GM19351 (cell line): ENCODE data around the gene MRPL36.

Experiments
- ATAC-seq: cut with Tn5 transposase; IDR thresholded peaks from one replicate; pipeline ENCODE4 v1.9.1; 2021; ENCODE audit warnings: mild to moderate bottlenecking, moderate library complexity; ENCODE audit not compliant: unreplicated experiment

MRPL36 gene

GRCh38 chr5:1782385-1783215, 17.0 kb downstream of the MRPL36 start:
- peak; percentile 7 for ATAC-seq

- no peak for ATAC-seq
Observed at GRCh38 chr5:1781726-1782384, 17.8 kb downstream of the MRPL36 start.

GRCh38 chr5:1781107-1781506, 18.5 kb downstream of the MRPL36 start:
- ATAC-seq: no peak

- ATAC-seq: no peak
Observed at GRCh38 chr5:1780614-1780930, 19.1 kb downstream of the MRPL36 start.

DNA sequence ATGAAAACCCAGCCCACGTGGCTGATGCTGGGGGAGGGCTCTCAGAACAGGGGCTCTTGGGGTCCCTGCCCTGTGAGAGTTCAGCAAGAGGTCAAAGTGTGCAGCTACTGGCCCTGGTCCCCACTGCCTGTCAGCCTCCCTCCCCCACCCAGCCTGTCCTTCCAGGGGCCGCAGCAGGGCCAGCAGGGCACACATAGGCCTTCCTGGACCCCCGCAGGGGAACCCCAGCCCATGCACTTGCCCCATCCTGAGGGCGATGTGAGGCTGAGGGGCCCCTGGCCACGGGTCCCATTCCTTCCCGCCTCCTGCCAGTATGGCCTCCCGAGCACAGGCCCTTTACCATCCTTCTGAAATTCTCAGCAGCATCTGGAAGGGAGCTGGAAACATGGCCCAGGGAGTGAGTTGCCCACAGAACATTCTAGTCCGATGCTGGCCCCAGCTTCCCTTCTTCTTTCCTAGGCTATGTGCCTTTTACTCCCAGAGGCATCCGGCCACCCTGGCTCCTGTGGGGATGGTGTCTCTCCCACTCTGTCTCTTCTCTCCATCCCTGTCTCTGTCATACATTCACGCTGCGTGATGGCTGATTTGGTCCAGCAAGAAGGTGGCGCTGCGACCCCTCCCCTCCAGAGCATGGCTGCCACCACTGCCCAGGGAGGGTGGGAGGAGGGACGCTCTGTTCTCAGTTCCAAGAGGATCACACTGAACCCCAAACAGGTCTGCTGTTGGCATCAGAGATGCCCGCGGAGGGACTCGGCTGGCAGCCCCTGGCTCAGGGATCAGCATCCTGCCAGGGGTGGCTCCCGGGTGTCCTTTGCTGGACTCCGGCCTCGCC, 19.6 kb downstream of the MRPL36 start:
- no peak for ATAC-seq

- no peak for ATAC-seq
Observed at GRCh38 chr5:1779021-1779680, 20.5 kb downstream of the MRPL36 start.

DNA sequence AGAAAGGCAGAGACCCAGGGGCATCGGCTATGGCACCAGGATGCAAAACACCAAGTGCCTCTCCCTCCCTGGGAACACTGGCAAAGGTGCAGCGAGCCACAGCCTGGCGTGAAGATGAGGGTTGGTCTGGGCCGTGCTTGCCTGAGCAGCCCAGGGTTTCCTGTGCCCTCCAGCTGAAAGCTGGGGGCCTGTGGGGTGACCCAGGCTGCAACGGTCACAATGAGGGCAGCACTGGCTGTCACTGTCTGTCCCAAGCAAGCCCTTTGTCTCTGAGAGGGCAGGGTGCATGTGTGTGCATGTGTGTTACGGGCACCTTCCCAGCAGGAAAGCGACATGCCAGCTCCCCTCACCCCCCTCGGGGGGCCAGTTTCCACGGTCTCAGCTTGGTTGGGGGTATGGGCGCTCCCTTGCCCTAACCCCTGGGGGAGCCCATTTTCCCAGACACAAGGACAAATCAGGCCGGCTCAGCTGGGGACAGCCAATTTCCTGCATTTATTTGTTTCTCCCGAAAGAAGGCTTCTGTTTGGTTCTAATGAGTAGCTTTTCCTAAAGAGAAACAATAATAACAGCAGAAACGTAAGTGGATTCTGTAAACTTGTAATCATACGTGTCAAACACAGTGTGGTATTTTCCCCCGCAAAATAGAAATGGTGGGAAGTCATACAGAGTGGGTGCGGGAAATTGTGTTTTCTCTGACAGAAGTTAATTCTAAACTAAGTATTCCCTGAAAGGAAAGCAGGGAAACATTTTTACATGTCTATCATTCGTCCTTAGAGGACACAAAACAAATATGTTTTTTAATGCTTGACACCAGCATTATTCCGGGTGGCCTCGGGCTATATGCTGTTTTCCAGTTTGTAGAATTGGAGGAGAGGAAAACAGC, 21.3 kb downstream of the MRPL36 start:
- ATAC-seq: no peak

GRCh38 chr5:1777281-1778137, 22.1 kb downstream of the MRPL36 start:
- no peak for ATAC-seq

DNA sequence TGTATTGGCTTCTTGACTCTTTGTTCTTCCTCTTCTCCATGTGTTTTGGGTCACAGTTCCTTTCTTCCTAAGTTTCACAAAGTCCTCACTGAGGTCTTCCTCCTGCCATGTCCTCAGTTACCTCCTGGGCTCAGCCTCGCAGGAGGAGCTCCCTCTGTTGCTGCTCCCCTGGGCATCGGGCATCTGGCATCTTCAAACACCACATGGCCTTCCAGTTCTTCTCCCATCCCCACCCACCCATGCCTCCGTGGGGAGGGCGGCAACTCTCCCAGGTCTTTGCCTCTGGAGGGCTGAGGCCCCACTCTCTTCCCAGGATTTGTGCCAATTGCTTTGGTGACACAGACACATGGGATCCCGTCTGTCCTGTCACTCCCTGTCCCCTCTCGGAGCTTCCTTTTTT, 22.8 kb downstream of the MRPL36 start:
- no peak for ATAC-seq

GRCh38 chr5:1772634-1773033, 27.0 kb downstream of the MRPL36 start:
- ATAC-seq: no peak

- ATAC-seq: no peak
Observed at GRCh38 chr5:1771149-1772065, 28.2 kb downstream of the MRPL36 start.

DNA sequence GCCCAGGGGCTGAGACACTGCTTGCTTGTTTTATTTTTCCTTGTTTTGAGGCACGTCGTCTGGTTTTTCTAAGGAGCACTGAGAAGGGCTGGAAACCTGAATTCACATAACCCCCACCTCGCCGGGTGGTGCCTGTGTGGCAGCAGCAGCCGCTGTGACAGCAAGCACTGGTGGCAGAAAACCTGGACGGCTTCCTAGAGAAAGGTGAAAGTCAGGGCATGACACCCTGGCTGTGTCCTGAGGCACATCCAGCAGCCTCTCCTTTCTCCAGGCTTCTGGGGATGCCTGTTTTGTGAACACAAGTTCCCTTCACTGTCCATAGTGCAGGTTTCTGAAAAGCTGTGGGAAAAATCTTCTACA, 29.2 kb downstream of the MRPL36 start:
- no peak for ATAC-seq

GRCh38 chr5:1769752-1770442, 29.7 kb downstream of the MRPL36 start:
- no peak for ATAC-seq

GRCh38 chr5:1769017-1769640, 30.5 kb downstream of the MRPL36 start:
- no peak for ATAC-seq

DNA sequence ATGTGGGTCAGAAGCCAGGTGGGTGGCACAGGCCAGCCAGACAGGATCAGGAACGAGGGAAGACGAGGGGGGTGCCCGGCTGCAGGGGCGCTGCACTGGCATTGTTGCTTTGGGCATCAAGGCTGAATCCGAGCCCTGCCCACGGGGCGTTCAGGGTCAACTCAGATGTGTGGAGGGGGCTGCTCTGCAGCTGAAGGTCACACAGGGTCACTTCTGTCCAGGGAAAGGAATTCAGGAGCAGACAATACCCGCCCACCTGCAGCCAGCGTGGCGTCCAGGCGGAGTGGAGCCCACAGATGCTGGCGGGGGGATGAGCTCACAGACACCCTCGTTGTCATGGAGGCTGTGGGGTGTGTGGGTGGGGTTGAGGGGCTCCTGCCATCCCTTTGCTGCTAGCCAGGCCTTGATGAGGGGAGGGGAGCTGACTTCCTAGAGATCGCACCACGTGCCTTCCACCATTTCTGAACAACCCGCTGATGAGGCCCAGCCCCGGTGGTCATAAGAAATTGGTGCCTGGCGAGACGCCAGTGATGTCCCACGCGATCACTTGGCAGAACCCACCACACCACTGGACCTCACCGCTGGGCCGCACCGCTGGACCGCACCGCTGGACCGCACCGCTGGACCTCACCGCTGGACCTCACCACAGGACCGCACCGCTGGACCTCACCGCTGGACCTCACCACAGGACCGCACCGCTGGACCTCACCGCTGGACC, 31.2 kb downstream of the MRPL36 start:
- no peak for ATAC-seq

DNA sequence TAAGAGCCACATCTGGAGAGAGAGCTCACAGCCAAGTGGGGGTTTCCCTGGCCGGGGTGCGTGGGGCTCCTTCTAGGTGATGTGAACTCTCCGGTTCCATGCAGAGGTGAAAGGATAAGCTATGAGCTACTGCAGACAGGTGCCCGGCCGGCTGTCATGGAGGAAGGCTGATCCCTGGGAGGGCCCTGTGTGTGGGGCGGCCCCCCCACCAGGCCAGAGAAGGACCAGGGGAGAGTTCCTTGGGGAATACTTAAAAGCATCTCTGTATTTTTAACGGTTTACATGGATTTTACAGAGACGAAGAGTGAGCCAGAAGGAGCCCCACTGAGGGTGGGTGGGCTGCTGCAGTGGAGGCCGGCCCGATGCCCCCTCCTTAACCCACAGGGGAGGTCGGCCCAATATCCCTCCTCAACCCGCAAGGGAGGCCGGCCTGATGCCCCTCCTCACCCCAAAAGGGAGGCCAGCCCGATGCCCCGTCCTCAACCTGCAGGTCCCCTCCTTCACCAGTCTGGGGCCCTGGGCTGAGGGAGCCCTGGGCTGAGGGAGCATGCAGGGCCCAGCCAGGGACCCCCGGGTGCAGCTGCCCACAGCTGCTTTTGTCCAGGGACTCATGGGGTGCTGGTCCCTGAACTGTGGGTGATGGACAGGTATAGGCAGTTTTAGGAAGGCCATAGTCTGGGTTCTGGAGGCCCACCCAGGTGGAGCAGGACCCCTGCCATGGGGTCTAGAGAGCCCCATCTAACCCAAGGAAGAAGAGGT, 31.9 kb downstream of the MRPL36 start:
- ATAC-seq: no peak
